ENCODE results near the gene SOD1.

SOD1 gene

GRCh38 chr21:31716106-31716505, 56.6 kb downstream of the SOD1 start:
- TF ChIP-seq GATA2 (IDR thresholded peaks at IDR 0.05; ENCODE audit: low read depth, low read length): no peak
- no peak for TF ChIP-seq GATA3 (IDR thresholded peaks at IDR 0.05; ENCODE audit: low read depth, low read length)
